SK-MEL-5 (cell line): ENCODE data around the gene GMIP. TPM values are rescaled to one million over a fixed set of nuclear protein-coding genes. Genes with fewer than 3 reads are reported as not detected.
A peak's percentile ranks its signal among the peaks of the same experiment; 100 is the strongest.
"Not testable (repeated sequence)": the region's sequence is repeated elsewhere in the genome, so short reads cannot be mapped to it uniquely, and the experiment has no call there.

ENCODE experiments used
- DNase-seq: peaks from one replicate; pipeline ENCODE4 v3.0.0-alpha.2; 2016; ENCODE audit warnings: low read depth, low spot score
- in situ Hi-C: cut with HindIII; loops from 2 replicates; pipeline ENCODE4 v1.10.0; 2016; ENCODE audit warnings: low sequenced_read_pairs, high pct_unique_total_duplicates, low pct_unique_long_range_greater_than_20kb
- total RNA-seq: library from RNA; depleted of rRNA; stranded (reverse); fragments of >200 nt; shearing (Covaris generic); gene quantifications from 2 replicates; pipeline ENCODE4 v1.2.3, GENCODE V29; 2014

GMIP gene
- total RNA-seq, 1 experiment from 2014 or later = 1.7 TPM

DNA sequence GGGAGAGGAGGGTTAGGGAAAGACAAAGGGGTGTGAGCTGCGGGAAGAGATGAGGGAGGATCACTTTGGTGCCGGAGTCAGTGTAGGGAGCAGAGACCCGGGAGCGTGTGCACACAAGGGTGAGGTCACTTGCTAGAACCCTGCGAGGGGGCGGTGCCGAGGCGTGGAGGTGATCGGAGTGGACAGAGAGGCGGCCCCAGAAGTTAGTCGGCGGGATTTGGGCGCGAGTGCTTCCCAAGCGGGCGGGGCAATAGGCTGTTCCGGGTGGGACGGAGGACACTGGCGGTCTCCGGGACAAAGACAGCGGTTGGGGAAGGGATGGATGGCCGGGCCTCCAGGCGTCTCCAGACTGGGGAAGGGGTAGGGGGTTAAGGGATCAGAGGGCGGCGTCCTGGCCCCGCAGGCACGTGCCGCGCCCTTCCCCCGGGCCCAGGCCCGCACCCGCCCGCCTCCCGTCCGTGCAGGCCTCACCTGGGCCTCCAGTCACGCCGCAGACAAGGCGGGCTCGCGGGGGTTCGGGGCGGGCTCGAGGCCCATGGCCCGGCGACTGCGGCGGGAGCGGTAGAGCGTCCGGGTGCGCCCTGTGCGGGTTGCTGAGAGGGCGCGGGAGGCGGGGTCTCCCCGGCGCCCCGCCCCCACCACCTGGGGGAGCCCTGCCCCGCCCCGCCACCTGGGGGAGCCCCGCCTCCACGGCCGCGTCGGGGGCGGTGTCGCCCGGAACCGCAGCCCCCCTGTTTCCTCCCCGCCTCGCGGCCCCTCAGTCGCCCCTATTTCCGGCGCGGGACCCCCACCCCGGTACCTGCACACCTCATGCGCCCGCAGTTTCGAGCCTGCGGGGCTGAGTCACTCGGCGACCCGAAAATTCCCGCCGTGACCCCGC, 15.6 kb downstream of the GMIP start, which contains the start of gene LPAR2:
Gene LPAR2, minus strand, starts transcription at position 600 of the 880 bp plus-strand sequence. CDS start 945 bp downstream, outside the sequence.
- DNase-seq = no peak
- in situ Hi-C loops = no loop called here

- no peak for DNase-seq
- in situ Hi-C loops = no loop called here
Observed at GRCh38 chr19:19626516-19627472, 16.7 kb downstream of the GMIP start.

GRCh38 chr19:19624032-19624570, 19.4 kb downstream of the GMIP start:
- in situ Hi-C loops = no loop called here
- no peak for DNase-seq

DNA sequence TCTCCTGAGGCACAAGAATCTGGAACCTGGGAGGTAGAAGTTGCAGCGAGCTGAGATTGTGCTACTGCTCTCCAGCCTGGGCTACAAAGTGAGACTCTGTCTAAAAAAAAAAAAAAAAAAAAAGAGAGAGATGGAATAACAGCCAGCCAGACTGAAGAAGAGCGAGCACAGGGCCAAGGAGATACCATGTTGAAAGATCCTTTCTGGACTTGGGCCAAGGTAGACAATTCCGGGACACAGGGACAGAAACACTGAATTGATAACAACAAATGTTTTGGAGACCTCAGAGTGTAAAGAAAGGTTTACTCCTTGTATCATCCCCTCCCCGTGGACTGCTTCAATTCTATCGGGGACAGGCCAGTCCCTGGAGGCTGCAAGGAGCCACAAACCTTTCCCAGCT, 20.1 kb downstream of the GMIP start:
- no peak for DNase-seq
- in situ Hi-C loops = no loop called here

- DNase-seq = no peak
- in situ Hi-C loops = no loop called here
Observed at GRCh38 chr19:19619849-19620210, 23.6 kb downstream of the GMIP start.

DNA sequence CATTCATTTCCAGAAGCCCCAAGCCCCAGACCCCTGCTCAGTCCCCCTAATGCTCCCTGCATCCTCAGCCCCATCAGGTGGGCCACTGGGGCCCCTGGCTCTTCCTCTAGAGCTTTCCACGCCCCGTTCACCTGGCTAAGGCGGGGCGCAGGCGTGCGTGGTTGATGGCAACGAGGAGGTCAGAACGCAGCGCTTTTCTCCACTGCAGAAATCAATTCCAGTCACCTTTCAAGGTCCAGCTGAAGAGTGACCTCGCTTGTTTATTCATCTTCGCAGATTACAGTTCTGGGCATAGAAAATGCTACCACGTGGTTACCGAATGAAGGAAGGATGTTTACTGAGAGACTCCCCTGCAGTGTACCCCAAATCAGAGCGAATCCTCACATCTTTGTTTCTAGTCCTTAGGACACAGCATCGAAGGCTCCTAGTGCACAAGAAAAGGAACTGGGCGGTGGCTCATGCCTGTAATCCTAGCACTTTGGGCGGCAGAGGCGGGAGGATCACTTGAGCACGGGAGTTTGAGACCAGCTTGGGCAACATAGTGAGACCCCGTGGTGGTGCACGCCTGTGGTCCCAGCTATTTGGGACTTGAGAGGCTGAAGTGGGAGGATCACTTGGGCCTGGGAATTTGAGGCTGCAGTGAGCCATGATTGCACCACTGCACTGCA, 24.1 kb downstream of the GMIP start:
- DNase-seq = no peak
- in situ Hi-C loops = no loop called here

DNA sequence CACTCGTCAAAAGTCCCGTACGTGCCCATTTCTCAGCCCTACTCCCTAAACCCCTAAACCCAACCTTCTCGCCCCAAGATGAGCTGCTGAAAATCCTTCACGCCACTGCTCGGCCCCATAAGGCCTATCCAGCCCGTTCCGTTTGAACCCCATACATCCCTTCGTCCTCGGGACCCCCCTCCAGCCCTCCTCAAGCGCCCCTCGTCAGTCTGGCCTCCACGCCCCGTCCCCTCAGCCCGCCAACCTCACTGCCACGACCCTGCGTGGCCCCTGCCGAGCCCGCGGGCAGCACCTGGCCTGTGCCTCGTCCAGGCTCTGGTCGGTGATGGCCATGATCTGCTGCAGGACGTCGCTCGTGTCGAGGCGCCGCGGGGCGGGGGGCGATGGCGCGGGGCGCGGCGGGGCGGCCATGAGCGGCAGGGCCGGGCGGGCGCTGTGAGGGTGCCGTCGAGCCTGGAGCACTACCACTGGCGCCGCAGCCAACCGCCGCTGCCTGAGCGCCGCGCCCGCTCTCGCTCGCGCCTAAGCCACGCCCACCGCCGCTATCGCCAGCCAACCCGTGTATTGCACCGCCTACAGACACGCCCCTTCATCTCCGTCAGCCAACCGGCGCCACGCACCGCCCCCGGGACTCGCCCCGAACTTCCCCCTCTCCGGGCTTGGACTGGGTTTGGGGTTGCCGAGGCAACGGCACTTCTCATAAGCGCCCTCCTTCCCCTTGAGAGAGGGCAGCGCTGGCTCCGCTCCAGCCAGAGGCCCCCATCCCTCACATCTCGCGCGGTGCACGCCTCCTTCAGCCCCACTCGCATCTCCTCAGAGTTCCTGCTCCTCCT, 25.0 kb downstream of the GMIP start, which contains the start of gene PBX4:
Gene PBX4, minus strand, starts transcription at position 469 of the 833 bp plus-strand sequence. Its CDS starts 58 bp downstream, at position 411.
- in situ Hi-C loops = no loop called here
- peak; percentile 71 for DNase-seq

DNA sequence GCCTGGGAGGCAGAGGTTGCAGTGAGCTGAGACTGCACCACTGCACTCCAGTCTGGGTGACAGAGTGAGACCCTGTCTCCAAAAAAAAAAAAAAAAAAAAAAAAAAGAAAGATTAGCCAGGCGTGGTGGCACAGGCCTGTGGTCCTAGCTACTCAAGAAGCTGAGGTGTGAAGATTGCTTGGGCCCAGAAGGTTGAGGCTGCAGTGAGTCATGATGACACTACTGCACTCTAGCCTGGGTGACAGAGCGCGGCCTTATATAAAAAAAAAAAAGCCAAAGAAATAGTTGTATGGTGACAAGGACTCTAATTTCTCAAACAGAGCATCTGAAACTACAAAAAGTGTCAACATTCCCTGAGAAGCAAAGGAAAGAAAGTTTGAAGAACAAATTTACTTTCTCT, 28.4 kb downstream of the GMIP start:
- in situ Hi-C loops = no loop called here
- DNase-seq = no peak

- no peak for DNase-seq
- in situ Hi-C loops = no loop called here
Observed at GRCh38 chr19:19613506-19613905, 30.0 kb downstream of the GMIP start.

DNA sequence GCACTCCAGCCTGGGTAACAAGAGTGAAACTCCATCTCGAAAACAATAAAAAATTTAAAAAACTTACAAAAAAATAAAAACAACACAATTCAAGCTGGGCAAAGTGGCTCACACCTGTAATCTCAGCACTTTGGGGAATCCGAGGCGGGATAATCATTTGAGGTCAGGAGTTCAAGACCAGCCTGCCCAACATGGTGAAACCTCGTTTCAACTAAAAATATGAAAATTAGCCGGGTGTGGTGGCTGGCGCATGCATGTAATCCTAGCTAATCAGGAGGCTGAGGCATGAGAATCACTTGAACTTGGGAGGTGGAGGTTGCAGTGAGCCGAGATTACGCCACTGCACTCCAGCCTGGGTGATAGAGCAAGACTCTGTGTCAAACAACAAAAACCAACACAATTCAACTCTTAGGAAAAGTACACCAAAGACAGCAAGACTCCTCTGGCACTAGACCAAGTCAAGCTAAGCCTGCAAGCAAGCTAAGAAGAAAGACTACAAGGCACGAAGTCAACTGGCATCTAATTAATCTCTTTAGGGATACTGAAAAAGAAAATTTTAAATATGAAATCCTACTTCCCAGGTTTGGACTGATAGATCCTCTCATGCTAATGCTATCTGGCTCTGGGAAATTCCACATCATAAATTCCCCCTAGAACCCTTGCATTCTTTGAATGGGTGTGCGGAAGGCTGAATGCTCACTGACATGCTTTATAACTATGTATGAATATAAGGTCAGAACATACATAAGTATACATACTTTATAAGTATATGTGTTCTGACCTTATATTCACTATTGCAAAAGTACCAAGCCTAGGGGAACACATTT, 32.9 kb downstream of the GMIP start:
- no peak for DNase-seq
- in situ Hi-C loops = no loop called here

- DNase-seq, in situ Hi-C loops: not testable (repeated sequence)
Observed at GRCh38 chr19:19606686-19607085, 36.8 kb downstream of the GMIP start.

- in situ Hi-C loops = no loop called here
- DNase-seq = no peak
Observed at GRCh38 chr19:19606021-19606420, 37.4 kb downstream of the GMIP start.

GRCh38 chr19:19602713-19603324, 40.6 kb downstream of the GMIP start:
- in situ Hi-C loops = no loop called here
- DNase-seq = no peak

GRCh38 chr19:19602136-19602712, 41.2 kb downstream of the GMIP start:
- in situ Hi-C loops = no loop called here
- no peak for DNase-seq

DNA sequence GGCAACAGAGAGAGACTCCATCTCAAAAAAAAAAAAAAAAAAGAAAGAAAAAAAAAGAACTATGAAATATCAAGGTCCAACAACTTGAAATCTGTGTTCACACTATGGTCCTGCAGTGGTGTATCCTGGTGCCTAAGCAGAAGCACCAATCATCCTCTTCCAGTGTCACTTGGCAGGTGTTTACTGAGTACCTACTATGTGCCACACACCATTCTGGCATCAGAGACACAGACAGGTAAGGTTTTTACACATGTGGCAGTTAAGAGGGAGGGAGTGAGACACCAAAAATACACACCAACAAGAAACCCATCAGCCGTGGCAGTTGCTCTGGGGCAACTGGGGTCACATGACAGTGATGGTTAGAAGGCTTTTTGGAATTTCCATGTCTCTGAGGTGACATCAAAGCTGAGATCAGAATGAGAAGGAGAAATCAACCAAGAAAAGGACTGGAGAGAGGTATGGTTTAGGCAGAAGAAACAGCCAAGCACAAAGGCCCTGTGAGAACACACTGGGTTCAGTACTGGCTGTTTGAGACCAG, 42.6 kb downstream of the GMIP start:
- no peak for DNase-seq
- in situ Hi-C loops = no loop called here
